PFSK-1 (cell line): ENCODE measurements around the gene HIPK2.

Source experiments
- POLR2AphosphoS5 ChIP-seq: IDR thresholded peaks from 2 replicates; pipeline ENCODE4 v1.6.1; 2012; ENCODE audit warnings: low read depth, mild to moderate bottlenecking, control low read depth, low read length, moderate library complexity
- SIN3A ChIP-seq: IDR thresholded peaks from 2 replicates; pipeline ENCODE4 v1.6.1; 2012; ENCODE audit warnings: mild to moderate bottlenecking, low read length, moderate library complexity, borderline replicate concordance; ENCODE audit not compliant: insufficient read depth
- TAF1 ChIP-seq: IDR thresholded peaks from 2 replicates; pipeline ENCODE4 v1.6.1; 2012; ENCODE audit warnings: low read length, control low read depth, borderline replicate concordance; ENCODE audit not compliant: insufficient read depth
- TF ChIP-seq, protein P1 (sequence below), 2 experiments: IDR thresholded peaks; 2 replicates each; pipeline versions ENCODE4 v1.6.1 to v1.8.0; 2011 to 2012; ENCODE audit warnings: low read depth in 2 of 2, low read length in 2 of 2, control low read depth in 1 of 2, inconsistent platforms in 1 of 2, mild to moderate bottlenecking in 1 of 2, moderate library complexity in 1 of 2; ENCODE audit not compliant: insufficient read depth in 1 of 2

DNA sequence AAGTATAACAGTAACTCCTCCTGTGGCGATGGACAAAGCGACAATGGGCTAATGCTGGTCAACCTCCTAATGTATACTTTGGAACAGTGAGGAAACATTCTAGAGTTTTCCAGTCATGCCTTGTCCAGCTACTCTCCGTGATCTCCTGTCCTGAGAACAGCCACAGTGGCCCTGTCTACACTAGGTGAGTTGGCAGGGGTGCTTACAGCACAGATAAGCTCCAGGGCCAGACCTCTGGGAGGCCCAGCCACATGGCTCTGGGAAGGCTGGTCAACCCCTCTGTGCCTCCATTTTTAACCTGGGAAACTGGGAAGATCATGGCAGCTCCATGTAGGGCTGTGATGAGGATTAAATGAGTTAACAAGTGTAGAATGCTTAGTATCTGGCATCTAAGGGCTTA lies 197.4 kb downstream of the HIPK2 start:
- TF ChIP-seq POLR2AphosphoS5: no peak
- TF ChIP-seq, protein P1, sequence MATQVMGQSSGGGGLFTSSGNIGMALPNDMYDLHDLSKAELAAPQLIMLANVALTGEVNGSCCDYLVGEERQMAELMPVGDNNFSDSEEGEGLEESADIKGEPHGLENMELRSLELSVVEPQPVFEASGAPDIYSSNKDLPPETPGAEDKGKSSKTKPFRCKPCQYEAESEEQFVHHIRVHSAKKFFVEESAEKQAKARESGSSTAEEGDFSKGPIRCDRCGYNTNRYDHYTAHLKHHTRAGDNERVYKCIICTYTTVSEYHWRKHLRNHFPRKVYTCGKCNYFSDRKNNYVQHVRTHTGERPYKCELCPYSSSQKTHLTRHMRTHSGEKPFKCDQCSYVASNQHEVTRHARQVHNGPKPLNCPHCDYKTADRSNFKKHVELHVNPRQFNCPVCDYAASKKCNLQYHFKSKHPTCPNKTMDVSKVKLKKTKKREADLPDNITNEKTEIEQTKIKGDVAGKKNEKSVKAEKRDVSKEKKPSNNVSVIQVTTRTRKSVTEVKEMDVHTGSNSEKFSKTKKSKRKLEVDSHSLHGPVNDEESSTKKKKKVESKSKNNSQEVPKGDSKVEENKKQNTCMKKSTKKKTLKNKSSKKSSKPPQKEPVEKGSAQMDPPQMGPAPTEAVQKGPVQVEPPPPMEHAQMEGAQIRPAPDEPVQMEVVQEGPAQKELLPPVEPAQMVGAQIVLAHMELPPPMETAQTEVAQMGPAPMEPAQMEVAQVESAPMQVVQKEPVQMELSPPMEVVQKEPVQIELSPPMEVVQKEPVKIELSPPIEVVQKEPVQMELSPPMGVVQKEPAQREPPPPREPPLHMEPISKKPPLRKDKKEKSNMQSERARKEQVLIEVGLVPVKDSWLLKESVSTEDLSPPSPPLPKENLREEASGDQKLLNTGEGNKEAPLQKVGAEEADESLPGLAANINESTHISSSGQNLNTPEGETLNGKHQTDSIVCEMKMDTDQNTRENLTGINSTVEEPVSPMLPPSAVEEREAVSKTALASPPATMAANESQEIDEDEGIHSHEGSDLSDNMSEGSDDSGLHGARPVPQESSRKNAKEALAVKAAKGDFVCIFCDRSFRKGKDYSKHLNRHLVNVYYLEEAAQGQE (IDR thresholded peaks at IDR 0.05; ENCODE audit: insufficient read depth in 1 of 2, low read depth in 2 of 2, low read length in 2 of 2): no peak
- TF ChIP-seq TAF1: no peak
- no peak for TF ChIP-seq SIN3A
